Neural crest cell (in vitro differentiated cells): ENCODE results near the gene PIGK. TPM values are rescaled to one million over a fixed set of nuclear protein-coding genes. Genes with fewer than 3 reads are reported as not detected.

ENCODE experiments used
- DNase-seq: peaks from one replicate; pipeline ENCODE4 v3.0.0; 2021; ENCODE audit warnings: low read depth, mixed read lengths, low spot score
- H3K27ac Mint-ChIP-seq: one replicate; pipeline ENCODE4 v1.8.0; 2021; ENCODE audit warnings: mild to moderate bottlenecking, mixed read lengths; ENCODE audit not compliant: unreplicated experiment
- H3K27me3 Mint-ChIP-seq: 2 replicates; pipeline ENCODE4 v1.8.0; 2021; ENCODE audit warnings: low read depth, mild to moderate bottlenecking, mixed read lengths
- H3K36me3 Mint-ChIP-seq: 2 replicates; pipeline ENCODE4 v1.8.0; 2021; ENCODE audit warnings: low read depth, mild to moderate bottlenecking, mixed read lengths
- H3K4me1 Mint-ChIP-seq: 2 replicates; pipeline ENCODE4 v1.8.0; 2021; ENCODE audit warnings: mixed read lengths
- H3K4me3 Mint-ChIP-seq: one replicate; pipeline ENCODE4 v1.8.0; 2021; ENCODE audit warnings: mild to moderate bottlenecking, mixed read lengths
- H3K9me3 Mint-ChIP-seq: 2 replicates; pipeline ENCODE4 v1.8.0; 2021; ENCODE audit warnings: mixed read lengths
- microRNA-seq: library from miRNA; unstranded; fragments of <30 nt; microRNA quantifications from one replicate; pipeline ENCODE4, GENCODE V29; 2020
- total RNA-seq: library from RNA; stranded (reverse); gene quantifications from 2 replicates; pipeline ENCODE4 v1.2.1, GENCODE V29; 2021
- TF ChIP-seq, protein P1 (sequence below): fragments of 200-600 bp; sonication (generic); conservative IDR thresholded peaks from 2 replicates; pipeline ENCODE4 v1.5.0; 2021; ENCODE audit warnings: antibody characterized with exemption, mild to moderate bottlenecking

PIGK gene
- total RNA-seq, 1 donor from 2014 or later, result 18.4 TPM

GRCh38 chr1:77044133-77044849 is 174.9 kb downstream of the PIGK start:
- peaks cover 2% of the 10 kb centered on the region for H3K36me3 Mint-ChIP-seq
- no peaks in the 10 kb centered on the region for H3K4me1 Mint-ChIP-seq
- no peak overlapping the region for H3K27ac Mint-ChIP-seq
- DNase-seq, result no peak
- TF ChIP-seq, protein P1, sequence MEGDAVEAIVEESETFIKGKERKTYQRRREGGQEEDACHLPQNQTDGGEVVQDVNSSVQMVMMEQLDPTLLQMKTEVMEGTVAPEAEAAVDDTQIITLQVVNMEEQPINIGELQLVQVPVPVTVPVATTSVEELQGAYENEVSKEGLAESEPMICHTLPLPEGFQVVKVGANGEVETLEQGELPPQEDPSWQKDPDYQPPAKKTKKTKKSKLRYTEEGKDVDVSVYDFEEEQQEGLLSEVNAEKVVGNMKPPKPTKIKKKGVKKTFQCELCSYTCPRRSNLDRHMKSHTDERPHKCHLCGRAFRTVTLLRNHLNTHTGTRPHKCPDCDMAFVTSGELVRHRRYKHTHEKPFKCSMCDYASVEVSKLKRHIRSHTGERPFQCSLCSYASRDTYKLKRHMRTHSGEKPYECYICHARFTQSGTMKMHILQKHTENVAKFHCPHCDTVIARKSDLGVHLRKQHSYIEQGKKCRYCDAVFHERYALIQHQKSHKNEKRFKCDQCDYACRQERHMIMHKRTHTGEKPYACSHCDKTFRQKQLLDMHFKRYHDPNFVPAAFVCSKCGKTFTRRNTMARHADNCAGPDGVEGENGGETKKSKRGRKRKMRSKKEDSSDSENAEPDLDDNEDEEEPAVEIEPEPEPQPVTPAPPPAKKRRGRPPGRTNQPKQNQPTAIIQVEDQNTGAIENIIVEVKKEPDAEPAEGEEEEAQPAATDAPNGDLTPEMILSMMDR, result no peak
- H3K9me3 Mint-ChIP-seq, result no peaks in the 10 kb centered on the region
- H3K4me3 Mint-ChIP-seq, result no peak overlapping the region
- no peaks in the 10 kb centered on the region for H3K27me3 Mint-ChIP-seq

GRCh38 chr1:77040826-77041225 is 178.4 kb downstream of the PIGK start:
- Mint-ChIP-seq H3K9me3 (peaks cover 5% of the 10 kb centered on the region), H3K36me3 (peaks cover 6% of the 10 kb centered on the region), H3K27ac (no peak overlapping the region), H3K4me1 (peaks cover 9% of the 10 kb centered on the region), H3K4me3 (no peak overlapping the region), H3K27me3 (no peaks in the 10 kb centered on the region)
- TF ChIP-seq, protein P1, result no peak
- DNase-seq, result no peak

GRCh38 chr1:77039739-77040138 is 179.5 kb downstream of the PIGK start:
- Mint-ChIP-seq H3K4me3 (no peak overlapping the region), H3K36me3 (peaks cover 4% of the 10 kb centered on the region), H3K9me3 (peaks cover 5% of the 10 kb centered on the region), H3K4me1 (peaks cover 9% of the 10 kb centered on the region), H3K27ac (no peak overlapping the region), H3K27me3 (no peaks in the 10 kb centered on the region)
- TF ChIP-seq, protein P1, result no peak
- no peak for DNase-seq

- H3K9me3 Mint-ChIP-seq, result peaks cover 5% of the 10 kb centered on the region
- H3K36me3 Mint-ChIP-seq, result peaks cover 4% of the 10 kb centered on the region
- H3K4me1 Mint-ChIP-seq, result peaks cover 9% of the 10 kb centered on the region
These were observed 180.1 kb downstream of the PIGK start for GRCh38 chr1:77039111-77039510.

More at GRCh38 chr1:77039111-77039510, 180.1 kb downstream of the PIGK start:
- Mint-ChIP-seq H3K4me3 (no peak overlapping the region), H3K27me3 (no peaks in the 10 kb centered on the region), H3K27ac (no peak overlapping the region)
- TF ChIP-seq, protein P1, result no peak
- DNase-seq, result no peak

Small RNA genes lying within 50 kb of the gene (microRNA-seq; reads per million reads assigned to microRNA genes)
- gene MIR7156, result 40.3 reads per million, percentile 47 among the genes with 10 or more reads in this experiment

Other genes with a start within 250 kb of the PIGK start
- 1.1 and 1.7 TPM in 2 replicates for gene AK5, start 62.6 kb upstream of the PIGK start, total RNA-seq